HCT116 (cell line): ENCODE results near the gene PLCB1.

Experiments
- CEBPB ChIP-seq: IDR thresholded peaks from 2 replicates; pipeline ENCODE4 v1.6.1; 2012; ENCODE audit warnings: low read depth
- CTCF ChIP-seq, 3 experiments: fragments of 200-600 bp in 1 of 3; sonication (generic) in 1 of 3; IDR thresholded peaks in 2 of 3; conservative IDR thresholded peaks in 1 of 3; 2 replicates each; pipeline ENCODE4 v1.5.1; 2012 to 2017; ENCODE audit warnings: low read depth in 2 of 3, low read length in 2 of 3, antibody characterized with exemption in 1 of 3, borderline replicate concordance in 1 of 3, control low read depth in 1 of 3, mild to moderate bottlenecking in 1 of 3, mixed read lengths in 1 of 3, mixed run types in 1 of 3, moderate library complexity in 1 of 3; ENCODE audit not compliant: insufficient read depth in 1 of 3
- EZH2 ChIP-seq: fragments of 200-600 bp; sonication (generic); IDR thresholded peaks from 2 replicates; pipeline ENCODE4 v1.6.1; 2017; ENCODE audit warnings: antibody characterized with exemption, mixed run types
- FOSL1 ChIP-seq: IDR thresholded peaks from 2 replicates; pipeline ENCODE4 v1.6.1; 2012; ENCODE audit warnings: low read depth
- MAX ChIP-seq: IDR thresholded peaks from 2 replicates; pipeline ENCODE4 v1.6.1; 2012
- POLR2A ChIP-seq: IDR thresholded peaks from 2 replicates; pipeline ENCODE4 v1.7.0; 2011; ENCODE audit warnings: borderline replicate concordance; ENCODE audit not compliant: insufficient read depth, insufficient read length; ENCODE audit errors: extremely low read depth
- ZNF274 ChIP-seq: fragments of 200-500 bp; sonication (Bioruptor generic); IDR thresholded peaks from 2 replicates; pipeline ENCODE4 v1.6.1; 2014; ENCODE audit warnings: mild to moderate bottlenecking, low read depth, low read length, inconsistent platforms

DNA sequence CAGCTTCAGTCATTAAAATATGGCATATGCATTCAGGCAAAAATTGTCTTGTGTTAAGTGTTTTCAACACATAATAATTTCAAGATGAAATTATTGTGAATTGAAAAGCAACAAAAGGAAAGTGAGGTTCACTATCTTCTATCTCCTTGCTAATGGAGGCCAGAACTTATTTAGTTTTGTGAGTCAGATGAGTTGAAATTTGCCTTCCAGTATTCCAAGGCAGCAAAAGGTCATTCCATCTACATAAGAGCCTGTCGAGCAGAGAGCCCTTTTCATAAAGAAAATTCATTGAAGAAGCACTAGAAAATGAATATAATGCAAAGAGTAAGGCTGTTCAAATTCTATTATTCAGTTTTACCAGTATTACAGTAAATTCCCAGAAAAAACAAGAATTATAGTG is 274.3 kb downstream of the PLCB1 start:
- TF ChIP-seq POLR2A (no peak), CTCF (IDR thresholded peaks at IDR 0.05 in 2 of 3, conservative IDR thresholded peaks at IDR 0.05 in 1 of 3; ENCODE audit: borderline replicate concordance in 1 of 3, insufficient read depth in 1 of 3, low read depth in 2 of 3, low read length in 2 of 3) (no peak), EZH2 (no peak), CEBPB (no peak), ZNF274 (no peak), MAX (no peak), FOSL1 (no peak)
